GM19324 (cell line): Measurements from ENCODE around the gene KIAA0586.
"Not testable (repeated sequence)": the region's sequence is repeated elsewhere in the genome, so short reads cannot be mapped to it uniquely, and the experiment has no call there.

Experiments used
- ATAC-seq: cut with Tn5 transposase; IDR thresholded peaks from one replicate; pipeline ENCODE4 v1.9.1; 2021; ENCODE audit warnings: mild to moderate bottlenecking, moderate library complexity; ENCODE audit not compliant: unreplicated experiment, low FRiP score

KIAA0586 gene

GRCh38 chr14:58587271-58587670 is 159.8 kb downstream of the KIAA0586 start:
- ATAC-seq = no peak

DNA sequence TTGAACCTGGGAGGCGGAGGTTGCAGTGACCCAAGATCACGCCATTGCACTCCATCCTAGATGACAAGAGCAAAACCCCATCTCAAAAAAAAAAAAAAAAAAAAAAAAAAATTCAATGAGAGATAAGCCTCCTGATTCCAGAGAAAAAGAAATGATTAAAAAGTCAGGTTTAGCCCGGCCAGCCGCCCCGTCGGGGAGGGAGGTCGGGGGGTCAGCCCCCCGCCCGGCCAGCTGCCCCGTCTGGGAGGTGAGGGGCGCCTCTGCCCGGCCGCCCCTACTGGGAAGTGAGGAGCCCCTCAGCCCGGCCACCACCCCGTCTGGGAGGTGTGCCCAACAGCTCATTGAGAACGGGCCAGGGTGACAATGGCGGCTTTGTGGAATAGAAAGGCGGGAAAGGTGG is 160.8 kb downstream of the KIAA0586 start:
- ATAC-seq = not testable (repeated sequence)

DNA sequence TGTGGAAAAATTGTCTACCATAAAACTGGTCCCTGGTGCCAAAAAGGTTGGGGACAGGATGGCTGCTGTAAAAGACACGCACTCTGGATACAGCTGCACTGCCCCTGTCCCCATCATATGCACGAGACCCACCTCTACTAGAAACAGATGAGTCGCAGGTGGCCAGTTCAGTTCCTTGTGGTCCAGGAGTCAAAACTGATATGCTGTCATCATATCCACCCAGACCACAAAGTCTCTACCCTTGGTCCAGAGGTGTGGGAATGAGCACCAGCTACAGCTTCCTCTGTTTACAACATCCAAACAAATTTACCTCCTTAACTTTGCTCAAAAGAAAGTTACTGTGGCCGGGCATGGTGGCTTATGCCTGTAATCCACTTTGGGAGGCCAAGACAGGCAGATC is 166.5 kb downstream of the KIAA0586 start:
- no peak for ATAC-seq

GRCh38 chr14:58597041-58597440 is 169.5 kb downstream of the KIAA0586 start:
- ATAC-seq = no peak

DNA sequence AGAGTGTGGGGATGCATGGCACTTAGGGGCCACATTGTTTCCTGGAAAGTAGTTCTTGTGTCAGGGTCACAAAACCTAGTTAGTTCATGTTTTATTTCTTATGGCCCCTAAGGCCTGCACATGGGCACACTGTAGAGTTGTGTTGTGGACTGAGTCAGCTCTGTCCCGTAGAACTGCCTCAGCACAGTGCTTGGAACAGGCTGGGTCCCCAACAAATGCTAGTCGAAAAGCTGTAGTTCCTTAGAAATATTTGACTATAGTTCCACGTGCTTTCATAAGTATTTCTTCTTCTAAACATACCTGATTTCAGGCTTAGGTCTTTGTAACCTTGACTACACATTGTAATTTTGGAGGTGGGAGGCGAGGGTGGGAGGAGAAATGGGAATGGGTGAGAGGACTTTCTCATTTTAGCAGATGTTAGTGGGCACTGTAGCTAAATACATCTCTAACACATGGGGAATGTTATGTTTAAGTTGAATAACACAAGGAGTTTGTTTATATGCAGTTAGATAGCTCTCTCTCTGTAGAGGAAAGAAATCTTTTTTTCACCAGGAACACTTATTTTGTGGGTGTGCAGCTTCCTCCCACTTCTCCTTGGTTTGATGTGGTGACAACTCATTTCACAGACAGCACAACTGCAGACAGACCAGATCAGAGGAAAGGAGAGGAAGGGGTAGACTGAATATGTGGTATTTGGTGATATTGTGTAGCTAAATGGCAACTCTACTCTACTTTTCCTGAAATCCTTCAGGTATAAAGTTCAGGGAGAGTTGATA is 170.7 kb downstream of the KIAA0586 start:
- no peak for ATAC-seq

- ATAC-seq = no peak
Observed at GRCh38 chr14:58598804-58599525, 171.4 kb downstream of the KIAA0586 start.

DNA sequence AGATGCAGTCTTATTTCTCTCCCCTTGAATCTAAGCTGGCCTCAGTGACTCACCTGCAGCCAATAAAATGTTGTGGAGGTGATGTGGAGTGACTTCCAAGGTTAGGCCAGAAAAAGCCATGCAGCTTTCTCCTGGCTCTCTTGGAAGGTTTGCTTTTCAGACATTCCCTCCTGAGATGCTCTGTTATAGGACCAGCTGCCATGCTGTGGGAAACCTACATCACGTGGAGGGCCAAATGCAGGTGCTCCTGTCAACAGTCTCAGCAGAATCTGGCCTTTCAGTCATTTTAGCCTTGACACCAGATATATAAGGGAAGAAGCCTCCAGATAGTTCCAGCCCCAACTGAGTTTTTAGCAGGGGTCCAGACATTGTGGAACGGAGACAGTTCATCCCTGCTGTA is 172.2 kb downstream of the KIAA0586 start:
- ATAC-seq = no peak
